ENCODE results near the gene L3MBTL4.

The L3MBTL4 gene

DNA sequence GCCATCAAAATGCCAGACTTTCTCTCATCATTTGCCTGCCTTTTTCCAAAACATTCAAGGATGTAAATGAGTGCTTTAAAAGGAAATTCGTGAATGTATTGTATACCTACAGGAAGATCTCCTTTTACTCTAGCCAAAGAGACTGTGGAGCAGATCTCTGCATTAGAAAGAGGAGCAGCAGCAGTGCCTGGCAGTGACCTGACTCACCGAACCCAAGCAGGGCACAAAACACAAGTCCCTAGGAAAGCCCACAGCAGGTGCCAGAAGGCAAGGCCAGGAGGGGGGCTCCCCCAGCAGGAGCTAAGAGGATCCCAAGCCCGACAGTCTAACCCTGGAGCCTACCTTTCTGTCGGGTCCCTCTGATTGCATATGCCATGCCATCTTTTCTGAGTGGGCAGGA, 47.9 kb downstream of the L3MBTL4 start:
- no peak for DNase-seq (ENCODE audit: low read depth, low spot score)

DNA sequence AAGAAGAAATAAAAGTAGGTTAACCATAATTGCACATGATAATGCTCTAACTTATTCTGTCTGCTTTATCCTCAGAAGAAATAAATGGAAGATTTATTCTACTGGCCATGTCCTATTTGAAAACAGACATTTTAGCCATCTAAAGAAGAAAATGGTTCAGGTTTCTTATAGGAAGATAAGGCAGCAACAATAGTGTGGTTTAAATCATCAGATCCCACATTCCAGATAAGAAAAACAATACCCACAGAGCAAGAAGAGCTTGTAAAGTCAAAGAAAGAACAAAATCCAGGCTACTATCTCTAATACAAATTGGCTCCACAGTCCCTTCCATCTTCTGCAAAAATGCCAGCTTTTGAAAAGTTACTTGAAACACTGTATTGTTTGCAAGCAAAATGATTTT, 49.3 kb downstream of the L3MBTL4 start:
- DNase-seq (ENCODE audit: low read depth, low spot score): no peak

DNA sequence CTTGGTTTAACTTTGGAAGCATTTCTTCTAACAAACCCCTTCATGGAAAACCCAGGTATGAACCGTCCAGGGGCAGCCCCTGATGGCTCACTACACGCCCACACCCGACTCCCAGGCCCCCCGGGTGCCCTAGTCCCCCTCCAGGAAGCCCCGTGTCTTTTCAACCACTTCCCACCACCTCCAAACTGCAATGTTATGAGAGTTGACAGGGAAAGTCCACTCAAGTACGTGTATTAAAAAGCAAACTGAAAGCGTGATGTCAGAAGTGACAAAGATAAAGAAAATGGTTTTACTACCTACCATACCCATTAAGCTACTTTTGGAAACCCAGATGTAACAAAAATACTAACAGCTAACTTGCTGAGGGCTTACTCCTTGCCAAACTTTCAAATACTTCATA, 51.5 kb downstream of the L3MBTL4 start:
- no peak for DNase-seq (ENCODE audit: low read depth, low spot score)

DNA sequence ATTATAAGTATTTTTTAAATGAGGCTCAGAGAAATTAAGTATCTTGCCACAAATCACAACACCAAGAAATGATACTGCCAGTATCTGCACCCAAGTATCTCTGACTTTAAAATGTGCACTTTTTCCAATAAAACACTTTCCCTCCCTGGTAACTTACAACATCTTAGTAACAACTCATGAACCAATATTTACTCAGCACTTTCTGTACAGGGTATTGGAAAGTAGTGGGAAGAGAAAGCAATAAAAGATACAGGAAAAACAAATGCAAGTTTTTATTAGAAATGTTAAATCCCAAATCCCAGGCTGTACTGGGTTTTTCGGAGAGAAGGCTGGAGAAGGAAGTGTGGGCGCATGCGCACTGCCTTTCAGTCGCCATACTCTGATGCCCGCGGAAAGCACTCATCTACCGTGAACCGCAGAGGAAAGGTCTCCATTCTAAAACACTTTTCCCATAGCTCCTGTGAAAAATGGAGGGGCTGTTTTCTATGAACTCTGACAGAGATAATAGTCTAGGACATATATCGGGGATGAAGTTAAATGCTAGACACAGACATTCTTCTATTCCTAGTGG, 52.1 kb downstream of the L3MBTL4 start:
- DNase-seq (ENCODE audit: low read depth, low spot score): no peak

DNA sequence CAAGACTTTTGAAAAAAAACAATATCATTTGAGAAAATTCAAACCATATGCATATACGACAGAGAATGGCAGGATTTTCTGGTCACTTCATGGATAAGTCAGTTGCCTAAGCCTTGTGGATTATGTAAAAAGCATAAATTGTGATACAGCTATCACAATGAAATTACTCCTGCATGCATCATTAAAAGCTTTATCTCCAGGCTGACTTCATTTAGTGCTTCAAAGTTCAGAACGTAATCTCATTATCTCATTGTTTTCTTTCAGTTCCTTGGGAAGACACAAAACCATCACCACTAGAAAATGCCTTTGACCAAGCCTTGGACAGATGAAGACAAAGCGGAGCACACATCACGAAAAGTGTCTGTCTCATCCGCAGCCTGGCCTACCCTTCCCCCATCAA, 57.0 kb downstream of the L3MBTL4 start:
- no peak for DNase-seq (ENCODE audit: low read depth, low spot score)

DNA sequence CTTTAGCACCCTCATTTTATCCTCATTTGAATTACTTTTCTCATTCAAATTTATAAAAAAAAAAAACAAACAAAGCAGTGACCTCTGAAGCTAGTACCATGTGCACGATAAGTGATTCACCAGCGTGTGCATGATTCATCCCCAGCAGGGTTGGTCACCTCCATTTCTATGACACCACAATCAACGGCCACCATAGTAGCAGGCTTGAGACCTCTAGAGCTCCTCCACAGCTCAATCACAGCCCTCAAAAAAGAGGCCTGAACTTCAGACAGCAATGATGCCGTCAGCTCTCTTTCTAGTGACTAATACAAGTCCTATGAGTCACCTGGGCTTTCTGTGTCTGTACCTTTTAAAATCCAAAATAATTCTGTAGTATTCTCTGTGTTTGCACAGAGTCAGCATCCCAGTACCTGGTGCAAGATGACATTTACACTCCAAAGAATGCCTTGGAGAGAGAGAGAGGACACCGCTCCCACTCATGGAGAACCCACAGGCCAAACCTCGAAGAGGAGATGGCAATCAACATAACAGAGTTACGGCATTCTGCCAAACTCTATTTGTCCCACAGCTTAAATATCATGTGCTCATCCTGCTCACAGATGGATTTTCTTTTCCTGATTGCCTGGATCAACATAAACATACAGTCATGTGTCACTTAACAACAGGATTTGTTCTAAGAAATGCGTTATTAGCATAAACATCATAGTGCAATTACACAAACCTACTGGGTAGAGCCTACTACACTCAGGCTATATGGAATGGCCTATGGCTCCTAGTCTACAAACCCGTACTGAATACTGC, 58.7 kb downstream of the L3MBTL4 start:
- DNase-seq (ENCODE audit: low read depth, low spot score): no peak

DNA sequence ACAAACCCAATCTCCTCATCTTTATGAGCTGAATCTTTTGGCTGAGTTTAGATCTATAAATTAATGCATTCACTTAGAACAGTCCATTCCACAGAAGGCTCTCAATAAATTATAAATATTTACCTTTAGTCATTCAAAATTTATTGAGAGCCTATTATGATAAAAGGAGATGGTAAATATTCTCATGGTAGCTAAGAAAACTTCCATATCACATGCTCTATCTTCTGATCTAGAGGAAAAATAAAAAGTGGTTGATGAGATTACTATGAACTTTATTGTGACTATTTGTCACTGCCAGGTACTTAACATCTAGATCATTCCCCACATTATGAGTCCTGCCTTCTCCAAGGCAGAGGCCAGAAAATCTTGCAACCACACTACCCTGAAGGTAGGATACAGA, 62.4 kb downstream of the L3MBTL4 start:
- DNase-seq (ENCODE audit: low read depth, low spot score): no peak

DNA sequence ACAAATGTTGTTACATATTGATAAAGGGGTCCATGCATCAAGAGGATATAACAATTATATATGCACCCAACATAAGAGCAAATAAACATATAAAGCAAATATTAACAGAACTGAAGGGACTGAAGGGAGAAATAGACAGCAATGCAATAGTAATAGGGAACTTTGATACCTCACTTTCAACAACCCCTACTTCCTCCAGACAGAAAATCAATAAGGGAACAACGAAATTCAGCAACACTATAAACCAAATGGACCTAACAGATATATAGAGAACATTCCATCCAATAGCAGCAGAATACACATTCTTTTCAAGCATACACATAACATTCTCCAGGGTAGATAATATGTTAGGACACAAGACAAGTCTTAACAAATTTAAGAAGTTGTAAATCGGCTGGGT, 71.7 kb downstream of the L3MBTL4 start:
- DNase-seq (ENCODE audit: low read depth, low spot score): no peak

DNA sequence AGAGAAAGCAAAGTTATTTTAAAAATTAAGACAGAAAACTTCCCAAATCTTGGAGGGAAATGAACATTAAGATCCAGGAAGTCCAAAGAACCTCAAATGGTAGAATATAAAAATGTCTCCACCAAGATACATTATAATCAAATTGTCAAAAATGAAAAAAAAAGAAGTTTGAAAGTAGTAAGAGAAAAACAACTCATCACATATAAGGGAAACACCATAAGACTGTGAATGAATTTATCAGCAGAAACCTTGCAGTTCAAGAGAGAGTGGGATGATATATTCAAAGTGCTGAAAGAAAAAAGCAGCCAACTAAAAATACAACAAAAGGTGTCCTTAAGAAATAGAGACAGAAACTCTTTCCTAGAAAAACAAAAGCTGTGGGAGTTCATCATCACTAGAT, 73.0 kb downstream of the L3MBTL4 start:
- DNase-seq (ENCODE audit: low read depth, low spot score): no peak

DNA sequence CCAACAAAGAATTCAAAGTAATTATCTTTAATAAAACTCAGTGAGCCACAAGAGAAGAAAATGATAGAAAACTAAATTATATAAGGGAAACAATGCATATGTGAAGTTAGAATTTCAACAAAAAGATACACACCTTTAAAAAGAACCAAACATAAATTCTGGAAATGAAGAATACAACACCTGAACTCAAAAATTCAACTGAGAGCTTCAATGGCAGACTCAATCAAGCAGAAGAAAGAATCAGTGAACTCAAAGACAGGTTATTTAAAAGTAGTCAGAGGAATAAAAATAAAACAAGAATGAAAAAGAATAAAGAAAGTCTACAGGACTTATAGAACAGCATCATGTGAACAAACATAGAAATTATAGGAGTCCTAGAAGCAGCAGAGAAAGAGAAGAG, 73.4 kb downstream of the L3MBTL4 start:
- DNase-seq (ENCODE audit: low read depth, low spot score): no peak

DNA sequence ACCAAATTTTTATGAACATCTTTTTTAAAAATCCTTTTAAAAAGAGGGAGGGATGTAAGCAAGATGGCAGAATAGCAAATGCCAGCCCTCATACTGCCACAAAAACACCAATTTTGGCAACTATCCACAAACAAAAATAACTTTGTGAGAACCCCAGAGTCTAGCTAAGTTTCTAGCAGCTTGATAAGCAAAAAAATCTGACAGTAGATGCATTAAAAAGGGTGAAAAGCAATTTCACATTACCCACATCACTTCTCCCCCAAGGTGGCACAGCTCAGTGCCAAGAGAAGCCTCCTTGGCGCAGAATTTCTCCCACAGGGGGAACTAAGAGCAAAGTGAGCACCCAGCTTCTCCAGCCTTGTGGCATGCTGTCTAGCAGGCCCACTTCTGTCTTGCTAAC, 74.6 kb downstream of the L3MBTL4 start:
- DNase-seq (ENCODE audit: low read depth, low spot score): no peak

DNA sequence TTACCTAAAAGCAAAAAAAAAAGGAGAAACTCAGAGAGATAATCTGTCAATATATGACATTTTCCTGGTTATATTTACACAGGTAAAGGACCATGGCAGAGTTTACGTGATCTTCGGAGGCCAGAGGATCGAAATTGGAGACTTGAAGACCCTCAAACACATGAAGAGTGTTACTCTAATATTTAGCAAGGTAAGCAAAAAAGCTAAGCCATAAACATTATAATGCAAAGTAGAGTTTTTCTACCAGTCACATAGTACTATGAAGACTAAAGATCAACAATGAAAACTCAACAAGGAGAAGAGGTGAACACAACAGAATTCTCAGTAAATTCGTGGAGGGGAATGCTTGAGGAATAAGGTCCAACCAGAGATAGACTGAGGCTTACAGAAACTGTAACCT, 78.5 kb downstream of the L3MBTL4 start:
- no peak for DNase-seq (ENCODE audit: low read depth, low spot score)

DNA sequence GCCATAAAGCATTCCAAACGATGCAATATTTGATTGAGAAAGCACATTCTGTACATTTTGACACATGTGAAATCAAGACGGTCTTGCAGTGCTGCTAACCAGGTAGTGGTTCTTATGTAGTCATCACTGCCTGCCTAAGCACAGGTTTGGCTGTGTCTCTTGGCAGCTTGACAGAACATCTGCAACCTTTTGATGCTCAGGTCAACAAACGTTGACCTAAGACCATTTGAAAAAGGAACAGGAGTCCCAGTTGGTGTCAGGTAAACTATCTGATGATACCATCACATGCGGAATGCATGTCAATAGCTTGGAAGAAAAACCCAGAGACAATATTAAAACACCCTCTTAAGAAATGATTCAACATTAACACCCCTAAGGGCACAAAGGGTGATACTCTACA, 80.7 kb downstream of the L3MBTL4 start:
- DNase-seq (ENCODE audit: low read depth, low spot score): no peak

DNA sequence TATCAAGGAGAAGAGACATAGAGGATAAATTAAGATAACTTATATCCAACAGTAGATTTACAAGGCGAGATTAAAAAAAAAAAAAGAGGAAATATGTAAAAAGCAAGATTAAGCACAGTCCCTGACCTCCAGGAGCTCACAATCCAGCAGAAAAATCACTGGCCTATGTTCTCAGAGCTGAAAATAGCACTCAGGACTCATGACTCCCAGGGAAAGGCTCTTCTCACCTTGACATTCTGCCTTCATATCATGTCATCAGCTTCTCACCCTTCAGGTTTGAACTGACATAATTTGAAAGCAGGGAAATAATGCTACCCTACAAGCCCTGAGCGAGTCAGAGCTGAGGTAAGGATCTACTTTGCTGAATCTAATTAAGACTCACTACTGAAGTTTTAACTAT, 82.8 kb downstream of the L3MBTL4 start:
- no peak for DNase-seq (ENCODE audit: low read depth, low spot score)

DNA sequence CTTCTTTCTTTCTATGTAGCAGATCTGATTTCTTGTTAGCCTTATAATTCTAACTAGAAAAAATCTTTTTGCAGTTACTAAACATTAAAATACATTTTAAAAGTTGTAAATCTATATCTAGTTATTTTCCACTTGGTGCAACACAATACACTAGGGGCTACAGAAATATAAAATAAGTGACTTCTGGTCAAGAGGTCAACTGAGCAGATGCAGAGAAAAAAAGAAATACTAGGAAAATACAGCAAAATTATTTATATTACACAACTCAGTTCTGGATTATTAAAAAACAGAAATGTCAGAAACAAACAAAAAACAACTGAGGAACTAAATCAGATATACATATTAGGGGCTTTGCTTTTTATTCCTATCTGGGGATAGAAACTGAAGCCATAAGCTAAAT, 83.9 kb downstream of the L3MBTL4 start:
- no peak for DNase-seq (ENCODE audit: low read depth, low spot score)

DNA sequence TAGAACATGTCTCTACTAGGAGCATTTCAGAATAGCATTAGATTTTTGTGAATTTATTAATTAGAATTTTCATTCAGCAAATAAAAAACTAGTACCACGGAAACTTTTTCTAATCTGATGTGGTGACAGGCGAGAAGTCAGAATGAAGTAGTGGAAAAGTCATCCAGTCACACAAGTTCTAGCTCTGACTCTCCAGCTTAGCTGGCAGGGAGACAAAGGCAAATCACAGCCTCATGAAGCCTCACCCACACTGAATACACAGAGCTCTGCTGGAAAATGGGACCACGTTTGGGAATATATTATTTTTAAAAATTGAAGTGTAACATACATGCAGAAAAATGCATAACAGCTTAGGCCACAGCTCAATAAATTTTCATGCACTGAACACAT, 86.1 kb downstream of the L3MBTL4 start:
- no peak for DNase-seq (ENCODE audit: low read depth, low spot score)

DNA sequence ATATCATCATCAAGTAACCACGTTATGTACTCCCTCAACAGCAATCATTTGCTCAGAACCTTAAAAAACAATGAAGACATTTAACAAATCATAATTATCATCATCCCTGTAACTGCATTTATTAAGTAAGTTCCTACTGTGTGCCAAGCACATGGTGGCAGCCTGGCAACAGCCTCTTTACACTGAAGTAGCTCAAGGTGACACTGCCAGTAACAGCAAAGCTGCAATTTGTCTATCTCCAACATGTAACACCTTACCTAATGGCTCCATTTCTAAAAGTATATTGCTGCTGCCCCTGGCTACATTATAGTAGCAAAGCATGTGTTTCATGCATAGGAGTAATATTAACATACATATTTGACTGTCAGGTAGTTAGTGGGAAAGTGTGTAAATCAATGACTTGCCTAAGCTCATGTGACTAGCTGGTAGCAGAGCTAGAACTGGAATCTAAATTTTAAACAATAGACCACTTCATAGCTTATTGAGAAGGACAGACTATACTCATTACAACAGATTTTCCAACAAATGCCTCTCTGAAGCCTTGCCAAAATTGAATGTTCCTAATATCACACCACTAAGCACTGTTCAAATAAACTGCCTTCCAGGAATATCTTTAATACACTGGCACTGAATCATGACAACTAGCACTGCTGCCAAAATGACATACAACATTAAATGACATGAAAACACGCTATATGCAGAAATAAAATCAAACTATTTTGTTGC, 86.7 kb downstream of the L3MBTL4 start:
- no peak for DNase-seq (ENCODE audit: low read depth, low spot score)

DNA sequence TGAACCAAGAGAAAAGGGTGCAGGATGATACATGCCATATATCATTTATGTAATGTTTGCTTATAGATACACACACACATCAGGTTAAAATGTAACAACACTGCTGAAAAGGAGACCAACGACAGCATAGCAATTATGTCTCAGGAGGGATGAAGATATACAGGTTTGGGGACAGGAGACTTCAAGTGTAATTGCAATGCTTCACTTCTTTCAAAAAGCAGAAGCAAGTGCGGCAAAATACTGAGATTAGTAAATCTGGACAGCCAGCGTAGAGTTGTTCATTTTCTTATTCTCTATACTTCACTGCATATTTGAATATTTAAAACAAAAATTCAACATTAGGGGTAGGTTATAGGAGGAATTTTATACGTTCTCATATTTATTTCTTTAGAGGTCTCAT, 87.2 kb downstream of the L3MBTL4 start:
- DNase-seq (ENCODE audit: low read depth, low spot score): no peak

DNA sequence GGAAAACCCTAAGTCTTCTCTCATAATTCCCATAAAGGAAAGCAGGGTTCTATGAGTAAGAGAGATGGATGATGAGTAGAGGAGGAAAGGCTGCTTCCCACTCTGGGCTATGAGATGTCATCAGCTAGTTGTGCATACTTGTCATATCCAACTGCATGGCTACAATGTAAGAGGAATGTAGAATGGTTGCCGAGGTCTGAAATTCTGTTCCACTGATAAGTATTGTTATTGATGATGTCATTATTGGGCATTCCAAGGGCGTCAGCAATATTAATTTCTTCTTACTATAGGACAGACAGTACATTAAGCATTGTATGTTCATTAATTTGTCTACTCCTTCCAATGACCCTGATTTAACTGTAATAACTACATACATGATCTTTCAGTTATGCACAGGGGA, 88.1 kb downstream of the L3MBTL4 start:
- no peak for DNase-seq (ENCODE audit: low read depth, low spot score)

DNA sequence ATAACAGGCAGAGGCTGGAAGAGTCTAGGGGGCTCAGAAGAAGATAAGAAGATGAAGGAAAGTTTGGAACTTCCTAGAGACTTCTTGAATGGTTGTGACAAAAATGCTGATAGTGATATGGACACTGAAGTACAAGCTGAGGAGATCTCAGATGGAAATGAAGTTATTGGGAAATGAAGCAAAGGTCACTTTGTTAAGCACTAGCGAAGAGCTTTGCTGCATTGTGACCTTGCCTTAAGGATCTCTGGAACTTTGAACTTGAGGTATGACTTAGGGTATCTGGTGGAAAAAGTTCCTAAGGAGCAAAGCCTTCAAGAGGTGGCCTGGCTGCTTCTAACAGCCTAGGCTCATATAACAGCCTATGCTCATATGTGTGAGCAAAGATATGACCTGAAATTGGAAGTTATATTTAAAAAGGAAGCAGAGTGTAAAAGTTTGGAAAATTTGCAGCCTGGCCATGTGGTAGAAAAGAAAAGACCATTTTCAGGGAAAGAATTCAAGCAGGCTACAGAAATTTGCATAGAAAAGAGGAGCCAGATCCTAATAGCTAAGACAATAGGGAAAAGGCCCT, 91.3 kb downstream of the L3MBTL4 start:
- DNase-seq (ENCODE audit: low read depth, low spot score): no peak

DNA sequence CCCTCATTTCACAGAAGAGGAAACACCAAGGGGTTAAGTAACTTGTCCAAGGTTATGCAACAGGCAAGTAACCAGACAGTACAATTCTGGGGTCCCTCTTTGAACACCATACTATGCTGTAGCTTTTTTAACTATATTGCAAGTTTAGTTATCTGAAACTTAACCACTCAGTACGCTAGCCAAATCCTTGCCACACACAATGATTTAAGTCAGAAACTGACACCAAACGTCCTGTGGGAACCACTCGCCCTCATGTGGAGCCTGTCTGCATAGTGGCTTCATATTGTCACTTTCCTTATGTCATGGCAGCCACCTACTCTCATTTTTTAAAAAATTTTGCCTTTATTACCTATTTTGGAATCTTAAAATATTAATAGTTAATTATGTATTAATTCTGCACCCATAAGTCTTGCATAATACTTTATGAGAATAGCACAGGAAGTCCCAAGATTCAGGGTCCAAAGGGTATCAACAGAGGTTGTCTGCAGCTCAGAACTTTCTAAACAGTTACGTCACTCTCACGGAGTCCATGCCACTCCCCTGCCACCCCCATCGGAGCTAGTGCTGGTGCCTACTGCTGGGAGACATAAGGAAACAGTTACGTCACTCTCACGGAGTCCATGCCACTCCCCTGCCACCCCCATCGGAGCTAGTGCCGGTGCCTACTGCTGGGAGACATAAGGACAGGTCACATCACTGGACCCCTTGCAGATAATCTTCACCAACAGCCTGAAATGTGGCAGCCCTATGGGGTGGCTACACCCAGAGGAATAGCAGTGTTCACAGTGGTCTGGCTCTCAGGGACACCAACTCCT, 99.0 kb downstream of the L3MBTL4 start:
- DNase-seq (ENCODE audit: low read depth, low spot score): no peak

DNA sequence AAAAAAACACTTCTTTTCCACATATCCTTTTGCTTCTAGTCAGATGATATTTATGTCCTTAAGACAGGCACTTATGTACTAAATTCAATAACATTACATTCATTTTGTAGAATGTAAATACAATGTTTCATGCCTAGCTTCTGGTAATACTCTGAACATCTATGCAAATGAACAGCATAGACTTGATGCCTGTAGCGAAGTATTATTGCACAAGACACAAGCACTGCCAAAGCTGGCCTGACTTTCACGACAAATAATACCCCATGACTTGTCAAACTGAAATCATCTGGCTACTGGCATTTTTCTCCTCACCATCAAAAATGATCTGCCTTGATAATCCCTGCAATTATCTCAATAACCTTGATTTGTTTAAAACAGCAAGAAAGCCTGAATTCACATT, 101.3 kb downstream of the L3MBTL4 start:
- no peak for DNase-seq (ENCODE audit: low read depth, low spot score)
